Loucy (cell line): Measurements from ENCODE around the gene COL2A1.

Experiments used
- H2AFZ ChIP-seq: fragments of 200-600 bp; sonication (generic); 2 replicates; pipeline ENCODE4 v1.6.0; 2016; ENCODE audit warnings: antibody characterized with exemption, mild to moderate bottlenecking, low read length, moderate library complexity
- H3F3A ChIP-seq: fragments of 200-600 bp; 2 replicates; pipeline ENCODE4 v1.6.0; 2016; ENCODE audit warnings: antibody characterized with exemption, low read depth, mild to moderate bottlenecking
- H3K27me3 ChIP-seq: fragments of 200-600 bp; sonication (generic); 2 replicates; pipeline ENCODE4 v1.6.1; 2014; ENCODE audit warnings: low read length, mild to moderate bottlenecking; ENCODE audit not compliant: insufficient read depth, poor library complexity, severe bottlenecking
- H3K36me3 ChIP-seq: fragments of 200-600 bp; sonication (generic); 2 replicates; pipeline ENCODE4 v1.6.1; 2016; ENCODE audit warnings: low read length; ENCODE audit not compliant: insufficient read depth
- H3K4me1 ChIP-seq: fragments of 200-600 bp; sonication (generic); 2 replicates; pipeline ENCODE4 v1.5.1; 2014; ENCODE audit warnings: low read length, mild to moderate bottlenecking; ENCODE audit not compliant: insufficient read depth, poor library complexity, severe bottlenecking
- H3K4me2 ChIP-seq: fragments of 200-600 bp; sonication (generic); 2 replicates; pipeline ENCODE4 v1.6.0; 2014; ENCODE audit warnings: antibody characterized with exemption, low read length, low read depth, mild to moderate bottlenecking; ENCODE audit not compliant: poor library complexity, severe bottlenecking
- H3K4me3 ChIP-seq: fragments of 200-600 bp; sonication (generic); 2 replicates; pipeline ENCODE4 v1.5.1; 2014; ENCODE audit warnings: low read length, mild to moderate bottlenecking, mixed read lengths; ENCODE audit not compliant: poor library complexity, severe bottlenecking
- H3K79me2 ChIP-seq: fragments of 200-600 bp; sonication (generic); 2 replicates; pipeline ENCODE4 v1.6.1; 2014; ENCODE audit warnings: low read length; ENCODE audit not compliant: insufficient read depth
- H3K9ac ChIP-seq: fragments of 200-600 bp; sonication (generic); 2 replicates; pipeline ENCODE4 v1.6.0; 2014; ENCODE audit warnings: mild to moderate bottlenecking, low read depth, low read length, moderate library complexity; ENCODE audit not compliant: poor library complexity, severe bottlenecking
- H3K9me2 ChIP-seq: fragments of 200-600 bp; sonication (generic); replicated peaks from 2 replicates; pipeline ENCODE4 v1.6.1; 2016; ENCODE audit warnings: low read depth, low read length, mixed read lengths
- H3K9me3 ChIP-seq: fragments of 200-600 bp; sonication (generic); 2 replicates; pipeline ENCODE4 v1.6.1; 2014; ENCODE audit warnings: mild to moderate bottlenecking, antibody characterized with exemption, low read length, low read depth; ENCODE audit not compliant: insufficient read depth
- H4K20me1 ChIP-seq: fragments of 200-600 bp; sonication (generic); 2 replicates; pipeline ENCODE4 v1.6.0; 2014; ENCODE audit warnings: antibody characterized with exemption, low read length, mild to moderate bottlenecking; ENCODE audit not compliant: insufficient read depth, poor library complexity, severe bottlenecking
- CTCF ChIP-seq: fragments of 200-600 bp; sonication (generic); conservative IDR thresholded peaks from 2 replicates; pipeline ENCODE4 v1.5.1; 2014; ENCODE audit warnings: mild to moderate bottlenecking, antibody characterized with exemption, low read length
- EZH2phosphoT487 ChIP-seq: fragments of 200-600 bp; IDR thresholded peaks from 2 replicates; pipeline ENCODE4 v1.6.1; 2018; ENCODE audit warnings: antibody characterized with exemption, mild to moderate bottlenecking, moderate library complexity, borderline replicate concordance

COL2A1 gene

GRCh38 chr12:48005001-48005749 is 899 bp upstream of the COL2A1 start:
- TF ChIP-seq CTCF (no peak), EZH2phosphoT487 (no peak)
- H3K4me1 ChIP-seq, result peaks cover 28% of the 10 kb centered on the region

DNA sequence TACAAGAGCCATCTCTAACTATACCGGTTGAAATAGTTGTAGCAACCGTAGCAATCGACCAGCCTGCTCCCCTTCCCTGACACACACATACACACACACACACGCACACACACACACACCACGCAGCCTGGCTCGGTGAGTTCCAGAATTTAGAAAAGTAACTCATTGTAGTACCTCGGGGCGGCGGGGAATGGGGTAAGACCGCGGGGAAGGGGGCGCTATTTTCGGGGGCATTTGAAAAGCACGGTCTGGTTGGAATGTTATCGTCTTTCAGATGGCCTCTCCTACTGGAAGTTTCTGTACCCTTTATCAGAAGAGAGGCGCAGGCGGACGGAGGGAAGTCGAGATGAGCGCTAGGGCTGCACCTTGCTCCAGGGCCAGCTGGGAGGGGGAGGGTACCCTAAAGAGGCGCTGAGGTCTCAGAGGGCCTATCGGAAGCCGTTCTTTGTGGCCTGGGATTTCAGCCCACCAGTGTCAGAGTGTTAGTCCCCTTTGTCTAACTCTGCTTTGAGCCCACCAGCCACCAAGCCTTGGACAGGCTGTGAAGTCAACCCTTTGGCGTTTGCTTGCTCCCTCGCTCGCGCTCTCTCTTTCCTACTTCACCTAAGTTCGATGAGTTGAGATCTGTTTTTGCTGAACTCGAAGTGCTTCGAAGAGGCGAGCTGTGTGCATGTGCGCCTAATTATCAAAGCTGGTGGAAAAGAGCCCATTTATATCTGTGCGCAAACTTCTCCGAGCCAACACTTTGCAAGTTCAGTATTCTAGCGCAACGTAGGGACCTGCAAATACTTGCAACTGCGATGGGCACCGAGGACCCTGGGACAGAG is 837 bp downstream of the COL2A1 start:
- Histone ChIP-seq H3F3A (no peaks in the 10 kb centered on the region), H3K4me2 (peak overlapping the region; percentile 75), H3K9me3 (no peaks in the 10 kb centered on the region), H3K79me2 (peaks cover 51% of the 10 kb centered on the region), H3K36me3 (no peaks in the 10 kb centered on the region), H3K9ac (peak overlapping the region; percentile 82), H3K27me3 (peaks cover 16% of the 10 kb centered on the region), H3K9me2 (no peaks in the 10 kb centered on the region), H3K4me3 (peak overlapping the region; percentile 83), H4K20me1 (peaks cover 24% of the 10 kb centered on the region), H3K4me1 (peaks cover 35% of the 10 kb centered on the region), H2AFZ (peak overlapping the region; percentile 81)
- TF ChIP-seq EZH2phosphoT487, result no peak
- TF ChIP-seq CTCF, result peak; percentile 22

More at GRCh38 chr12:48005001-48005749, 899 bp upstream of the COL2A1 start:
- H3K9ac ChIP-seq, result peak overlapping the region; percentile 82
- H3K79me2 ChIP-seq, result peaks cover 39% of the 10 kb centered on the region
- peaks cover 16% of the 10 kb centered on the region for H3K27me3 ChIP-seq
- H2AFZ ChIP-seq, result peak overlapping the region; percentile 81
- peaks cover 22% of the 10 kb centered on the region for H4K20me1 ChIP-seq
- H3K9me2 ChIP-seq, result no peaks in the 10 kb centered on the region
- peak overlapping the region; percentile 83 for H3K4me3 ChIP-seq
- H3K36me3 ChIP-seq, result no peaks in the 10 kb centered on the region
- H3F3A ChIP-seq, result no peaks in the 10 kb centered on the region
- H3K9me3 ChIP-seq, result no peaks in the 10 kb centered on the region
- H3K4me2 ChIP-seq, result peak overlapping the region; percentile 75

GRCh38 chr12:48002773-48003218 is 1.5 kb downstream of the COL2A1 start:
- peak overlapping the region; percentile 82 for H3K9ac ChIP-seq
- H3K4me1 ChIP-seq, result peaks cover 35% of the 10 kb centered on the region
- H4K20me1 ChIP-seq, result peaks cover 26% of the 10 kb centered on the region
- H3K79me2 ChIP-seq, result peaks cover 53% of the 10 kb centered on the region
- H3K36me3 ChIP-seq, result peaks cover 3% of the 10 kb centered on the region; the same call in 1 of the 2 replicates
- H2AFZ ChIP-seq, result no peak overlapping the region
- H3F3A ChIP-seq, result no peaks in the 10 kb centered on the region
- H3K9me3 ChIP-seq, result no peaks in the 10 kb centered on the region
- H3K4me2 ChIP-seq, result peak overlapping the region; percentile 75
- peaks cover 16% of the 10 kb centered on the region for H3K27me3 ChIP-seq
- H3K4me3 ChIP-seq, result peak overlapping the region; percentile 83
- no peaks in the 10 kb centered on the region for H3K9me2 ChIP-seq
- TF ChIP-seq CTCF (no peak), EZH2phosphoT487 (no peak)
